Upper lobe of left lung (tissue), 6 donors: ENCODE data around the gene NPDC1. TPM values are rescaled to one million over a fixed set of nuclear protein-coding genes. Genes with fewer than 3 reads are reported as not detected.
"Not testable (repeated sequence)": the region's sequence is repeated elsewhere in the genome, so short reads cannot be mapped to it uniquely, and the experiment has no call there.

Experiments
- ATAC-seq, 2 donors: fragments of 200-7000 bp; cut with Tn5 transposase; one replicate each; pipeline ENCODE4 v1.9.1; 2022; ENCODE audit warnings: mild to moderate bottlenecking in 2 of 2, moderate library complexity in 2 of 2; ENCODE audit not compliant: low FRiP score in 2 of 2
- DNase-seq, 2 donors: peaks; one replicate each; pipeline ENCODE4 v3.0.0-alpha.2; 2019 to 2020
- H3K27ac ChIP-seq, 4 donors: fragments of 200-600 bp; sonication (generic); one replicate each; pipeline ENCODE4 v1.5.1; 2016 to 2019
- H3K27me3 ChIP-seq, 4 donors: fragments of 200-600 bp; sonication (generic); one replicate each; pipeline ENCODE4 v1.5.1; 2017 to 2019
- H3K36me3 ChIP-seq, 4 donors: fragments of 200-600 bp; sonication (generic); one replicate each; pipeline ENCODE4 v1.5.1; 2016 to 2019
- H3K4me1 ChIP-seq, 4 donors: fragments of 200-600 bp; sonication (generic); one replicate each; pipeline ENCODE4 v1.5.1; 2018 to 2019
- H3K4me3 ChIP-seq, 4 donors: fragments of 200-600 bp; sonication (generic); one replicate each; pipeline ENCODE4 v1.5.1; 2017 to 2019; ENCODE audit warnings: mild to moderate bottlenecking in 2 of 4, moderate library complexity in 1 of 4
- H3K9me3 ChIP-seq, 4 donors: fragments of 200-600 bp; sonication (generic); one replicate each; pipeline ENCODE4 v1.5.1; 2018 to 2019
- CTCF ChIP-seq, 6 experiments: fragments of 450-650 bp in 4 of 6; fragments of 200-600 bp in 2 of 6; sonication (generic) in 2 of 6; IDR thresholded peaks; one replicate each; pipeline ENCODE4 v1.5.1; 2016 to 2019; ENCODE audit warnings: antibody characterized with exemption in 6 of 6
- EP300 ChIP-seq, 4 donors: sonication (generic); formaldehyde crosslinking; IDR thresholded peaks; one replicate each; pipeline ENCODE4 v1.5.1; 2017; ENCODE audit warnings: antibody characterized with exemption in 4 of 4, control low read depth in 2 of 4
- POLR2A ChIP-seq, 4 donors: fragments of 450-650 bp; IDR thresholded peaks; one replicate each; pipeline ENCODE4 v1.5.1; 2016 to 2017; ENCODE audit warnings: antibody characterized with exemption in 4 of 4, mild to moderate bottlenecking in 2 of 4
- POLR2AphosphoS5 ChIP-seq, 2 donors: sonication (generic); formaldehyde crosslinking; IDR thresholded peaks; one replicate each; pipeline ENCODE4 v1.5.1; 2017; ENCODE audit warnings: antibody characterized with exemption in 2 of 2
- WGBS, 2 donors: methylation state at CpG; one replicate each; pipeline ENCODE4 v1.1.5; 2017 to 2018; 5-methylcytosine and 5-hydroxymethylcytosine counted together
- total RNA-seq, 6 donors: library from RNA; depleted of rRNA in 4 of 6; stranded (reverse); fragments of >200 nt in 4 of 6; gene quantifications; one replicate each; pipeline versions ENCODE4 v1.1.0 to v1.2.1, GENCODE V29; 2016 to 2021
- donor health status: DM: no; HTN: no; CAD: no; lungs with moderate emphysema.
- donor health status: DM: no; HTN: yes; CAD: no; lungs with severe emphysema.

The NPDC1 gene
- total RNA-seq, 6 donors from 2014 or later: 26.7 to 199 (median 73.2) TPM

GRCh38 chr9:137063311-137064026, 17.5 kb upstream of the NPDC1 start:
- Histone ChIP-seq H3K27me3 (no peaks in the 10 kb centered on the region), H3K4me3 (no peak overlapping the region), H3K27ac (no peak overlapping the region), H3K9me3 (no peaks in the 10 kb centered on the region), H3K36me3 (no peaks in the 10 kb centered on the region), H3K4me1 (peaks cover 0 to 8% (median 6%) of the 10 kb centered on the region in 4 donors)
- 74 to 80% methylated on average over 6 to 14 of the region's 26 CpGs for WGBS, 2 donors
- ATAC-seq (no peak), DNase-seq (peak in 1 of 2 donors; percentile 68)
- no peak for TF ChIP-seq CTCF (IDR thresholded peaks at IDR 0.05)

GRCh38 chr9:137062798-137063197, 16.8 kb upstream of the NPDC1 start:
- not testable (repeated sequence) for H3K36me3 ChIP-seq, H3K4me3 ChIP-seq, H3K27me3 ChIP-seq, H3K27ac ChIP-seq, H3K9me3 ChIP-seq, H3K4me1 ChIP-seq, ATAC-seq
- WGBS, 2 donors: 83% methylated on average over 1 of the region's 9 CpGs; no CpG with 5 or more reads in 1 of the 2 donors
- DNase-seq: peak in 1 of 2 donors; percentile 50

GRCh38 chr9:137062384-137062783, 16.4 kb upstream of the NPDC1 start:
- 81 to 86% methylated on average over 13 to 15 of the region's 15 CpGs for WGBS, 2 donors
- Histone ChIP-seq H3K9me3 (no peaks in the 10 kb centered on the region), H3K4me3 (no peak overlapping the region), H3K27me3 (no peaks in the 10 kb centered on the region), H3K36me3 (no peaks in the 10 kb centered on the region), H3K4me1 (peaks cover 0 to 8% (median 6%) of the 10 kb centered on the region in 4 donors), H3K27ac (no peak overlapping the region)
- DNase-seq: peak in 1 of 2 donors; percentile 8
- TF ChIP-seq POLR2A (IDR thresholded peaks at IDR 0.05): no peak
- TF ChIP-seq POLR2AphosphoS5 (IDR thresholded peaks at IDR 0.05): no peak
- no peak for TF ChIP-seq EP300 (IDR thresholded peaks at IDR 0.05)
- no peak for TF ChIP-seq CTCF (IDR thresholded peaks at IDR 0.05)
- no peak for ATAC-seq

- DNase-seq: peak in 1 of 2 donors; percentile 1
- TF ChIP-seq EP300 (IDR thresholded peaks at IDR 0.05) (no peak), CTCF (IDR thresholded peaks at IDR 0.05) (no peak), POLR2A (IDR thresholded peaks at IDR 0.05) (no peak), POLR2AphosphoS5 (IDR thresholded peaks at IDR 0.05) (no peak)
- WGBS, 2 donors: 78 to 79% methylated on average over 9 of the region's 9 CpGs
- ATAC-seq: no peak
- H3K27me3 ChIP-seq: peaks cover 0 to 8% (median 3%) of the 10 kb centered on the region in 4 donors
- peaks cover 15 to 25% (median 20%) of the 10 kb centered on the region in 4 donors for H3K4me1 ChIP-seq
- no peak overlapping the region for H3K4me3 ChIP-seq
- H3K36me3 ChIP-seq: no peaks in the 10 kb centered on the region
- no peaks in the 10 kb centered on the region for H3K9me3 ChIP-seq
- H3K27ac ChIP-seq: no peak overlapping the region
Measured at GRCh38 chr9:137058521-137059234, 12.7 kb upstream of the NPDC1 start.

GRCh38 chr9:137057545-137057944, 11.6 kb upstream of the NPDC1 start:
- ATAC-seq (no peak), DNase-seq (peak in 1 of 2 donors; percentile 72)
- Histone ChIP-seq H3K27me3 (peaks cover 0 to 19% (median 10%) of the 10 kb centered on the region in 4 donors), H3K27ac (no peak overlapping the region), H3K4me1 (peaks cover 23 to 34% (median 28%) of the 10 kb centered on the region in 4 donors), H3K9me3 (no peaks in the 10 kb centered on the region), H3K4me3 (no peak overlapping the region), H3K36me3 (no peaks in the 10 kb centered on the region)
- no peak for TF ChIP-seq POLR2AphosphoS5 (IDR thresholded peaks at IDR 0.05)
- no peak for TF ChIP-seq CTCF (IDR thresholded peaks at IDR 0.05)
- no peak for TF ChIP-seq POLR2A (IDR thresholded peaks at IDR 0.05)
- TF ChIP-seq EP300 (IDR thresholded peaks at IDR 0.05): no peak
- WGBS, 2 donors: 75 to 79% methylated on average over 16 of the region's 16 CpGs
